Osteoblast (primary cell): ENCODE results near the gene TDRD7. TPM values are rescaled to one million over a fixed set of nuclear protein-coding genes. Genes with fewer than 3 reads are reported as not detected.

Experiments
- DNase-seq: peaks from one replicate; pipeline ENCODE4 v3.0.0; 2011; ENCODE audit warnings: low spot score, mixed read lengths; ENCODE audit not compliant: insufficient read length; ENCODE audit errors: missing footprints
- H2AFZ ChIP-seq: 2 replicates; pipeline ENCODE4 v1.6.0; 2011; ENCODE audit warnings: mild to moderate bottlenecking, low read length
- H3K27ac ChIP-seq: 2 replicates; pipeline ENCODE4 v1.5.1; 2011; ENCODE audit warnings: mild to moderate bottlenecking, low read depth, low read length, moderate library complexity
- H3K27me3 ChIP-seq: 2 replicates; pipeline ENCODE4 v1.6.0; 2012; ENCODE audit warnings: mild to moderate bottlenecking, control low read depth, inconsistent platforms, low read length, moderate library complexity; ENCODE audit not compliant: insufficient read depth
- H3K36me3 ChIP-seq: 2 replicates; pipeline ENCODE4 v1.5.1; 2011; ENCODE audit warnings: mild to moderate bottlenecking, low read length, control low read depth, moderate library complexity; ENCODE audit not compliant: insufficient read depth
- H3K4me1 ChIP-seq: 2 replicates; pipeline ENCODE4 v1.5.1; 2011; ENCODE audit warnings: mild to moderate bottlenecking, low read length, control low read depth, moderate library complexity; ENCODE audit not compliant: insufficient read depth
- H3K4me2 ChIP-seq: 2 replicates; pipeline ENCODE4 v1.6.0; 2011; ENCODE audit warnings: mild to moderate bottlenecking, low read length; ENCODE audit not compliant: insufficient read depth
- H3K4me3 ChIP-seq: fragments of 200-600 bp; sonication (generic); 3 replicates; pipeline ENCODE4 v1.5.1; 2012; ENCODE audit warnings: mild to moderate bottlenecking, low read length, inconsistent platforms; ENCODE audit not compliant: insufficient read depth
- H3K79me2 ChIP-seq: 2 replicates; pipeline ENCODE4 v1.6.0; 2012; ENCODE audit warnings: mild to moderate bottlenecking, low read length, control low read depth, inconsistent platforms; ENCODE audit not compliant: insufficient read depth
- H3K9me3 ChIP-seq: 2 replicates; pipeline ENCODE4 v1.5.1; 2011; ENCODE audit warnings: low read depth, low read length, control low read depth
- H4K20me1 ChIP-seq: 2 replicates; pipeline ENCODE4 v1.6.0; 2012; ENCODE audit warnings: mild to moderate bottlenecking, low read length, control low read depth; ENCODE audit not compliant: insufficient read depth
- CTCF ChIP-seq: IDR thresholded peaks from 2 replicates; pipeline ENCODE4 v1.5.1; 2011; ENCODE audit warnings: mild to moderate bottlenecking, low read depth, low read length, moderate library complexity; ENCODE audit errors: extremely low read depth
- total RNA-seq: library from RNA; depleted of rRNA; stranded (reverse); fragments of >200 nt; gene quantifications from 2 replicates; pipeline ENCODE4 v1.2.3, GENCODE V29; 2012

Gene TDRD7
- total RNA-seq, 1 donor: 8.0 TPM

GRCh38 chr9:97364769-97365490, 47.0 kb upstream of the TDRD7 start:
- Histone ChIP-seq H2AFZ (no peak overlapping the region), H3K4me3 (no peak overlapping the region), H3K79me2 (no peaks in the 10 kb centered on the region), H3K4me1 (no peaks in the 10 kb centered on the region), H4K20me1 (no peaks in the 10 kb centered on the region), H3K9me3 (no peaks in the 10 kb centered on the region), H3K36me3 (no peaks in the 10 kb centered on the region), H3K27me3 (no peaks in the 10 kb centered on the region), H3K27ac (no peak overlapping the region), H3K4me2 (no peak overlapping the region)
- DNase-seq: no peak
- no peak for TF ChIP-seq CTCF

GRCh38 chr9:97365634-97366033, 46.3 kb upstream of the TDRD7 start:
- TF ChIP-seq CTCF: no peak

GRCh38 chr9:97366476-97366875, 45.4 kb upstream of the TDRD7 start:
- no peak for DNase-seq
- no peak for TF ChIP-seq CTCF
- no peaks in the 10 kb centered on the region for H3K4me1 ChIP-seq
- no peaks in the 10 kb centered on the region for H3K9me3 ChIP-seq
- H3K27me3 ChIP-seq: no peaks in the 10 kb centered on the region
- no peak overlapping the region for H3K4me2 ChIP-seq
- no peaks in the 10 kb centered on the region for H3K79me2 ChIP-seq
- H3K27ac ChIP-seq: no peak overlapping the region
- no peaks in the 10 kb centered on the region for H3K36me3 ChIP-seq
- H2AFZ ChIP-seq: no peak overlapping the region
- no peak overlapping the region for H3K4me3 ChIP-seq
- no peaks in the 10 kb centered on the region for H4K20me1 ChIP-seq

More at GRCh38 chr9:97365634-97366033, 46.3 kb upstream of the TDRD7 start:
- Histone ChIP-seq H3K4me1 (no peaks in the 10 kb centered on the region), H3K27me3 (no peaks in the 10 kb centered on the region), H3K36me3 (no peaks in the 10 kb centered on the region), H3K4me3 (no peak overlapping the region), H3K4me2 (no peak overlapping the region), H4K20me1 (no peaks in the 10 kb centered on the region), H3K79me2 (no peaks in the 10 kb centered on the region), H3K9me3 (no peaks in the 10 kb centered on the region), H3K27ac (no peak overlapping the region), H2AFZ (no peak overlapping the region)
- no peak for DNase-seq

GRCh38 chr9:97366889-97367288, 45.0 kb upstream of the TDRD7 start:
- DNase-seq: no peak
- Histone ChIP-seq H3K4me1 (no peaks in the 10 kb centered on the region), H3K79me2 (no peaks in the 10 kb centered on the region), H4K20me1 (no peaks in the 10 kb centered on the region), H3K27me3 (no peaks in the 10 kb centered on the region), H3K9me3 (no peaks in the 10 kb centered on the region), H3K4me2 (no peak overlapping the region), H3K36me3 (no peaks in the 10 kb centered on the region), H3K4me3 (no peak overlapping the region), H2AFZ (no peak overlapping the region), H3K27ac (no peak overlapping the region)
- no peak for TF ChIP-seq CTCF
